ENCODE measurements around the gene SRRM3. TPM values are rescaled to one million over a fixed set of nuclear protein-coding genes. Genes with fewer than 3 reads are reported as not detected.
A peak's percentile ranks its signal among the peaks of the same experiment; 100 is the strongest.

Gene SRRM3
- total and polyA plus RNA-seq, 10 donors, result 0.23 to 1.6 (median 0.93) TPM; not detected in 1

DNA sequence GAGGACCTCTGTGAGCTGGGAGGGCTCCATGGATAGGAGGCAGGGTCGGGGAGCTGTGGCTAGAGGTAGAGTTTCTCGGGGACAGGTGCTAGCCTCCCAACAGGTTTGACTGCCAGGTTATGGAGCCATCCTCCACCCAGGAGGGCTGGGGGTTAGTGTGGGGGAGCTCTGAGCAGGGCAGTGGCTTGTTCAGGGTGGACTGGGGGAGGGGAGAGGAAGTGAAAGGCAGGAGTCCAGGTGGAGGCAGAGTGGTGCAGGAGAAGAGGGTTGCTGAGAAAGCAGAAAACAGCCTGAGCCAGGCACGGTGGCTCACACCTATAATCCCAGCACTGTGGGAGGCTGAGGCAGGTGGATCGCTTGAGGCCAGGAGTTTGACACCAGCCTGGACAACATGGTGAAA is 60.2 kb downstream of the SRRM3 start:
- no peaks in the 10 kb centered on the region for H3K36me3 ChIP-seq
- H3K4me3 ChIP-seq, result no peak overlapping the region
- no peak for TF ChIP-seq POLR2AphosphoS5 (IDR thresholded peaks at IDR 0.05)
- TF ChIP-seq, protein P1, sequence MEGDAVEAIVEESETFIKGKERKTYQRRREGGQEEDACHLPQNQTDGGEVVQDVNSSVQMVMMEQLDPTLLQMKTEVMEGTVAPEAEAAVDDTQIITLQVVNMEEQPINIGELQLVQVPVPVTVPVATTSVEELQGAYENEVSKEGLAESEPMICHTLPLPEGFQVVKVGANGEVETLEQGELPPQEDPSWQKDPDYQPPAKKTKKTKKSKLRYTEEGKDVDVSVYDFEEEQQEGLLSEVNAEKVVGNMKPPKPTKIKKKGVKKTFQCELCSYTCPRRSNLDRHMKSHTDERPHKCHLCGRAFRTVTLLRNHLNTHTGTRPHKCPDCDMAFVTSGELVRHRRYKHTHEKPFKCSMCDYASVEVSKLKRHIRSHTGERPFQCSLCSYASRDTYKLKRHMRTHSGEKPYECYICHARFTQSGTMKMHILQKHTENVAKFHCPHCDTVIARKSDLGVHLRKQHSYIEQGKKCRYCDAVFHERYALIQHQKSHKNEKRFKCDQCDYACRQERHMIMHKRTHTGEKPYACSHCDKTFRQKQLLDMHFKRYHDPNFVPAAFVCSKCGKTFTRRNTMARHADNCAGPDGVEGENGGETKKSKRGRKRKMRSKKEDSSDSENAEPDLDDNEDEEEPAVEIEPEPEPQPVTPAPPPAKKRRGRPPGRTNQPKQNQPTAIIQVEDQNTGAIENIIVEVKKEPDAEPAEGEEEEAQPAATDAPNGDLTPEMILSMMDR (IDR thresholded peaks at IDR 0.05 in 8 of 11, conservative IDR thresholded peaks at IDR 0.05 in 3 of 11), result no peak
- TF ChIP-seq POLR2A (IDR thresholded peaks at IDR 0.05), result no peak
- peaks cover 4 to 89% (median 30%) of the 10 kb centered on the region in 7 donors for H3K27me3 ChIP-seq (replicated peaks in 1 of 7)
- intact Hi-C loops (cut with DNase I; ENCODE audit: low total_unique reads), result no loop called here
- no peaks in the 10 kb centered on the region for H3K9me3 ChIP-seq
- H3K27ac ChIP-seq, result no peak overlapping the region
- no peak for DNase-seq
- H3K4me1 ChIP-seq, result peaks cover under 1 to 15% (median 12%) of the 10 kb centered on the region in 6 donors
- WGBS, 5 donors, result 62 to 82% (median 72%) methylated on average over 4 of the region's 4 CpGs

DNA sequence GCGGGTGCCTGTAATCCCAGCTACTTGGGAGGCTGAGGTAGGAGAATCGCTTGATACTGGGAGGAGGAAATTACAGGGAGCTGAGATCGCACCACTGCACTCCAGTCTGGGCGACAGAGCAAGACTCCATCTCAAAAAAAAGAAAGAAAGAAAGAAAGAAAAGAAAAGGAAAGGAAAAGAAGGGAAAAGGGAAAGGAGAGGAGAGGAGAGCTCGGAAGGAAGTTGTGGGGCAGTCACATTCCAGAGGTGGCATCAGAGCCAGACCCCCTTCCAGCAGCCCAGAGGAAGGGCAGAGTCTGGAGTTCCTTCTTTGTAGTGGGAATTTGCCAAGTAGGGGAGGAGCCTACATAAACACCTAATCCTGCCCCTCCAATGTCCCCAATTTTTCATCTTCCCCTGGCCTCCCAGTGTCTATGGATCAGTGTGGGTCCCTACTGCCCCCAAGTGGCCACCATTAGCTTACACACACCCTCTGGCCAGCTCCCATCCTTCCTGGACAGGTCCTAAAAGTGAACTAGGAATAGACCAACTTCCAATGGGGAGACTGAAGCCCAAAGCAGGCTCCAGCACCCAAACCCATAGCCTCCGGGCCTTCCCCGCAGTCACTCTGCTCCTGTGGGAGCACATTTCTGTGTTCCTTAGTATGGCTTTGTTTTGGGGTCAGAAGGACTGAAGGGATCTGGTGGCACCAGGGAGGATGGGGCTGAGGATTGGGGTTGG is 61.1 kb downstream of the SRRM3 start:
- TF ChIP-seq, protein P1 (IDR thresholded peaks at IDR 0.05 in 8 of 11, conservative IDR thresholded peaks at IDR 0.05 in 3 of 11), result peak in 9 of 11 experiments; percentile 16 to 74 (median 62)
- TF ChIP-seq POLR2A (IDR thresholded peaks at IDR 0.05), result no peak
- Histone ChIP-seq H3K27me3 (replicated peaks in 1 of 7) (peaks cover 4 to 89% (median 37%) of the 10 kb centered on the region in 7 donors), H3K9me3 (no peaks in the 10 kb centered on the region), H3K36me3 (no peaks in the 10 kb centered on the region), H3K27ac (no peak overlapping the region), H3K4me3 (no peak overlapping the region), H3K4me1 (peaks cover 8 to 24% (median 21%) of the 10 kb centered on the region in 6 donors)
- no peak for DNase-seq
- WGBS, 5 donors, result 70 to 79% (median 73%) methylated on average over 7 of the region's 7 CpGs
- intact Hi-C loops (cut with DNase I; ENCODE audit: low total_unique reads), result no loop called here

DNA sequence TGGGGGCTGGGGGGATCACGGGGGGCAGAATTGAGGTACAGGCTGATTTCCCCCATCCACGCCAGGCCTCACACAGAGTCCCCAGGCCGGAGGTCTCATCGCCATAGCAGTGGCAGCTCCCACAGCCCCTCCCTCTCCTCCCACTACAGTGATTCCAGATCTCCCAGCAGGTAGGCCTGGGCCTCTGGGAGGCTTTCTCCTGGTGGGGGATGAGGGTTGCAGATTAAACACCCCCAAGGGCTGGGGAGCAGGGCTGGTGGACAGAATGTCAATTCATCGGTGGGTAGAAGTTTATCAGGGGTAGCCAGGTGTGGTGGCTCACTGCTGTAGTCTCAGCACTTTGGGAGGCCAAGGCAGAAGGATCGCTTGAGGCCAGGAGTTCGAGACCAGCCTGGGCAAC is 63.6 kb downstream of the SRRM3 start:
- H3K4me1 ChIP-seq, result peaks cover 8 to 32% (median 18%) of the 10 kb centered on the region in 6 donors
- WGBS, 5 donors, result 83 to 97% (median 94%) methylated on average over 3 to 7 of the region's 7 CpGs
- DNase-seq, result no peak
- no peaks in the 10 kb centered on the region for H3K36me3 ChIP-seq
- TF ChIP-seq POLR2AphosphoS5 (IDR thresholded peaks at IDR 0.05) (no peak), POLR2A (IDR thresholded peaks at IDR 0.05) (no peak)
- TF ChIP-seq, protein P1 (IDR thresholded peaks at IDR 0.05 in 8 of 11, conservative IDR thresholded peaks at IDR 0.05 in 3 of 11), result no peak
- H3K4me3 ChIP-seq, result no peak overlapping the region
- no peak overlapping the region for H3K27ac ChIP-seq
- H3K27me3 ChIP-seq (replicated peaks in 1 of 7), result peaks cover 0 to 80% (median 21%) of the 10 kb centered on the region in 7 donors
- intact Hi-C loops (cut with DNase I; ENCODE audit: low total_unique reads), result no loop called here
- no peaks in the 10 kb centered on the region for H3K9me3 ChIP-seq

DNA sequence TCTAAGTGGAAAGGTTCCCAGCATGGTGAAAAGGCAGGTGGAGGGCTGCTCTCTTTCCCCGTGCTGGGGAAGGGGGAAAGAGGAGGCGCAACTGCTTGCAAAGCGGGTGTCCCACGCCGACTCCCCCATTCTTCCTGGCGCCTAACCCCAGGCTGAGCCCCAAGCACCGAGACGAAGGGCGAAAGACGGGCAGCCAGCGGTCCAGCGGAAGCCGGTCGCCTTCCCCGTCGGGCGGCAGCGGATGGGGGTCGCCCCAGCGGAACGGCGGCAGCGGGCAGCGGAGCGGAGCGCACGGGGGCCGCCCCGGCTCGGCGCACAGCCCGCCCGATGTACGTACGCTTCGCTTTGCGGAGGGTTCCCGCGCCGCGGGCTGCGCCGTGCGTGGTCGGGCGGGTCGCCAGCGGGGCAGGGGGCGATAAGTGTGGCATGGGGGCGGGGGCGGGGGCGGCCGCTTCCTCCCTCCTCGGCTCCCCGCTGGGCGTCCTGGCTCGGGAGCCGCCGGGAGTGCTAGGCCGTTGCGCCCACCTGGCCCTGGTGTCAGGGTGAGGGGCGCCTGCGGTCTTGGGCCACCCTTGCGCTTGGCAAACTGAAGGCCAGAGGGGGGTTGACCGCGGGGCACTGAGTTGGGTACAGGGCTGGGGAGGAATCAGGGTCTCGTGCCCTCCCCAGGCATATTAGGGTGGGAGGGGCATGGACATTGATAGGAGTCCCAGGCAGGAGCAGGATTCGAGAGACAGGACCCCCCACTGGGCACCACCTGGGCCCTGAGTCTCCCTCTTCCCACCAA is 65.6 kb downstream of the SRRM3 start:
- TF ChIP-seq, protein P1 (IDR thresholded peaks at IDR 0.05 in 8 of 11, conservative IDR thresholded peaks at IDR 0.05 in 3 of 11), result no peak
- TF ChIP-seq POLR2AphosphoS5 (IDR thresholded peaks at IDR 0.05) (no peak), POLR2A (IDR thresholded peaks at IDR 0.05) (no peak)
- peak overlapping the region in 7 of 8 donors; percentile 13 to 66 (median 27) for H3K4me3 ChIP-seq
- no peak for DNase-seq
- H3K36me3 ChIP-seq, result no peaks in the 10 kb centered on the region
- WGBS, 5 donors, result 2 to 3% (median 3%) methylated on average over 14 to 68 of the region's 68 CpGs
- H3K27ac ChIP-seq, result no peak overlapping the region
- peaks cover 8 to 31% (median 18%) of the 10 kb centered on the region in 6 donors for H3K4me1 ChIP-seq
- intact Hi-C loops (cut with DNase I; ENCODE audit: low total_unique reads), result no loop called here
- H3K27me3 ChIP-seq (replicated peaks in 1 of 7), result peaks cover 0 to 60% (median 13%) of the 10 kb centered on the region in 7 donors
- H3K9me3 ChIP-seq, result no peaks in the 10 kb centered on the region
